ENCODE data around the gene SLC6A18.

SLC6A18 gene

DNA sequence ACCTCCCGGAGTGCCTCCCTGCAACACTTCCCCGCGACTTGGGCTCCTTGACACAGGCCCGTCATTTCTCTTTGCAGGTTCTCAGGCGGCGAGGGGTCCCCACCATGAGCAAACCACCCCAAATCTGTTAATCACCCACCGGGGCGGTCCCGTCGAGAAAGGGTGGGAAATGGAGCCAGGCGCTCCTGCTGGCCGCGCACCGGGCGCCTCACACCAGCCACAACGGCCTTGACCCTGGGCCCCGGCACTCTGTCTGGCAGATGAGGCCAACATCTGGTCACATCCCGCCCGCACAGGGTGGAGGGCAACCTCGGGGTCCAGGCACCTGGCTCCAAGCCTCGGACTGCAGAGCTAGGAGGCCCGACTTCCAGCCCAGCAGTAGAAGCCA is 70.5 kb downstream of the SLC6A18 start:
- TF ChIP-seq, protein P1, sequence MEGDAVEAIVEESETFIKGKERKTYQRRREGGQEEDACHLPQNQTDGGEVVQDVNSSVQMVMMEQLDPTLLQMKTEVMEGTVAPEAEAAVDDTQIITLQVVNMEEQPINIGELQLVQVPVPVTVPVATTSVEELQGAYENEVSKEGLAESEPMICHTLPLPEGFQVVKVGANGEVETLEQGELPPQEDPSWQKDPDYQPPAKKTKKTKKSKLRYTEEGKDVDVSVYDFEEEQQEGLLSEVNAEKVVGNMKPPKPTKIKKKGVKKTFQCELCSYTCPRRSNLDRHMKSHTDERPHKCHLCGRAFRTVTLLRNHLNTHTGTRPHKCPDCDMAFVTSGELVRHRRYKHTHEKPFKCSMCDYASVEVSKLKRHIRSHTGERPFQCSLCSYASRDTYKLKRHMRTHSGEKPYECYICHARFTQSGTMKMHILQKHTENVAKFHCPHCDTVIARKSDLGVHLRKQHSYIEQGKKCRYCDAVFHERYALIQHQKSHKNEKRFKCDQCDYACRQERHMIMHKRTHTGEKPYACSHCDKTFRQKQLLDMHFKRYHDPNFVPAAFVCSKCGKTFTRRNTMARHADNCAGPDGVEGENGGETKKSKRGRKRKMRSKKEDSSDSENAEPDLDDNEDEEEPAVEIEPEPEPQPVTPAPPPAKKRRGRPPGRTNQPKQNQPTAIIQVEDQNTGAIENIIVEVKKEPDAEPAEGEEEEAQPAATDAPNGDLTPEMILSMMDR (conservative IDR thresholded peaks at IDR 0.05; ENCODE audit: low read depth, low read length): no peak
- no peak for DNase-seq (ENCODE audit: low read depth)
- H3K4me3 ChIP-seq (ENCODE audit: low read length): no peak overlapping the region
